Measurements from ENCODE around the gene OR2V1. TPM values are rescaled to one million over a fixed set of nuclear protein-coding genes. Genes with fewer than 3 reads are reported as not detected.

Gene OR2V1
- total and polyA plus RNA-seq, 2 of the 13 experiments (the other 11 are each of a cell fraction or from before 2014, with no cell fraction given), result not detected

- TF ChIP-seq, protein P1, sequence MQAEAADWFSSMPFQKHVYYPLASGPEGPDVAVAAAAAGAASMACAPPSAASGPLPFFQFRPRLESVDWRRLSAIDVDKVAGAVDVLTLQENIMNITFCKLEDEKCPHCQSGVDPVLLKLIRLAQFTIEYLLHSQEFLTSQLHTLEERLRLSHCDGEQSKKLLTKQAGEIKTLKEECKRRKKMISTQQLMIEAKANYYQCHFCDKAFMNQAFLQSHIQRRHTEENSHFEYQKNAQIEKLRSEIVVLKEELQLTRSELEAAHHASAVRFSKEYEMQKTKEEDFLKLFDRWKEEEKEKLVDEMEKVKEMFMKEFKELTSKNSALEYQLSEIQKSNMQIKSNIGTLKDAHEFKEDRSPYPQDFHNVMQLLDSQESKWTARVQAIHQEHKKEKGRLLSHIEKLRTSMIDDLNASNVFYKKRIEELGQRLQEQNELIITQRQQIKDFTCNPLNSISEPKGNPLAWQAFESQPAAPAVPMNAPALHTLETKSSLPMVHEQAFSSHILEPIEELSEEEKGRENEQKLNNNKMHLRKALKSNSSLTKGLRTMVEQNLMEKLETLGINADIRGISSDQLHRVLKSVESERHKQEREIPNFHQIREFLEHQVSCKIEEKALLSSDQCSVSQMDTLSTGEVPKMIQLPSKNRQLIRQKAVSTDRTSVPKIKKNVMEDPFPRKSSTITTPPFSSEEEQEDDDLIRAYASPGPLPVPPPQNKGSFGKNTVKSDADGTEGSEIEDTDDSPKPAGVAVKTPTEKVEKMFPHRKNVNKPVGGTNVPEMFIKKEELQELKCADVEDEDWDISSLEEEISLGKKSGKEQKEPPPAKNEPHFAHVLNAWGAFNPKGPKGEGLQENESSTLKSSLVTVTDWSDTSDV (CRISPR knock-in tag; IDR thresholded peaks at IDR 0.05), result no peak
- TF ChIP-seq MAFK (conservative IDR thresholded peaks at IDR 0.05 in 1 of 2, IDR thresholded peaks at IDR 0.05 in 1 of 2; ENCODE audit: low read length in 2 of 2) (peak; percentile 4 to 32; a peak in 1 of 4 replicates), NFE2 (CRISPR knock-in tag; IDR thresholded peaks at IDR 0.05) (peak; percentile 71; the same call in 1 of the 2 replicates), NFE2L2 (IDR thresholded peaks at IDR 0.05; ENCODE audit: low read length) (peak; percentile 70), RBAK (CRISPR knock-in tag; IDR thresholded peaks at IDR 0.05) (peak; percentile 90), ZNF530 (CRISPR knock-in tag; IDR thresholded peaks at IDR 0.05; ENCODE audit: low read depth) (no peak), FOSL2 (CRISPR knock-in tag; IDR thresholded peaks at IDR 0.05) (peak; percentile 69), NFE2L1 (CRISPR knock-in tag; IDR thresholded peaks at IDR 0.05; ENCODE audit: borderline replicate concordance) (no peak), MXD1 (CRISPR knock-in tag; IDR thresholded peaks at IDR 0.05) (no peak)
- TF ChIP-seq, protein P2, sequence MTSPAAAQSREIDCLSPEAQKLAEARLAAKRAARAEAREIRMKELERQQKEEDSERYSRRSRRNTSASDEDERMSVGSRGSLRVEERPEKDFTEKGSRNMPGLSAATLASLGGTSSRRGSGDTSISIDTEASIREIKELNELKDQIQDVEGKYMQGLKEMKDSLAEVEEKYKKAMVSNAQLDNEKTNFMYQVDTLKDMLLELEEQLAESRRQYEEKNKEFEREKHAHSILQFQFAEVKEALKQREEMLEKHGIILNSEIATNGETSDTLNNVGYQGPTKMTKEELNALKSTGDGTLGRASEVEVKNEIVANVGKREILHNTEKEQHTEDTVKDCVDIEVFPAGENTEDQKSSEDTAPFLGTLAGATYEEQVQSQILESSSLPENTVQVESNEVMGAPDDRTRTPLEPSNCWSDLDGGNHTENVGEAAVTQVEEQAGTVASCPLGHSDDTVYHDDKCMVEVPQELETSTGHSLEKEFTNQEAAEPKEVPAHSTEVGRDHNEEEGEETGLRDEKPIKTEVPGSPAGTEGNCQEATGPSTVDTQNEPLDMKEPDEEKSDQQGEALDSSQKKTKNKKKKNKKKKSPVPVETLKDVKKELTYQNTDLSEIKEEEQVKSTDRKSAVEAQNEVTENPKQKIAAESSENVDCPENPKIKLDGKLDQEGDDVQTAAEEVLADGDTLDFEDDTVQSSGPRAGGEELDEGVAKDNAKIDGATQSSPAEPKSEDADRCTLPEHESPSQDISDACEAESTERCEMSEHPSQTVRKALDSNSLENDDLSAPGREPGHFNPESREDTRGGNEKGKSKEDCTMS (CRISPR knock-in tag; conservative IDR thresholded peaks at IDR 0.05), result no peak
- TF ChIP-seq, protein P3, sequence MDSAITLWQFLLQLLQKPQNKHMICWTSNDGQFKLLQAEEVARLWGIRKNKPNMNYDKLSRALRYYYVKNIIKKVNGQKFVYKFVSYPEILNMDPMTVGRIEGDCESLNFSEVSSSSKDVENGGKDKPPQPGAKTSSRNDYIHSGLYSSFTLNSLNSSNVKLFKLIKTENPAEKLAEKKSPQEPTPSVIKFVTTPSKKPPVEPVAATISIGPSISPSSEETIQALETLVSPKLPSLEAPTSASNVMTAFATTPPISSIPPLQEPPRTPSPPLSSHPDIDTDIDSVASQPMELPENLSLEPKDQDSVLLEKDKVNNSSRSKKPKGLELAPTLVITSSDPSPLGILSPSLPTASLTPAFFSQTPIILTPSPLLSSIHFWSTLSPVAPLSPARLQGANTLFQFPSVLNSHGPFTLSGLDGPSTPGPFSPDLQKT (CRISPR knock-in tag; IDR thresholded peaks at IDR 0.05; ENCODE audit: borderline replicate concordance), result no peak
- in situ Hi-C loops (cut with HindIII; ENCODE audit: extremely low pct_ligation_motif_present, low pct_unique_long_range_greater_than_20kb) (no loop called here), intact Hi-C loops (cut with micrococcal nuclease; ENCODE audit: unreplicated experiment) (no loop called here)
- no peaks in the 10 kb centered on the region for H3K79me2 ChIP-seq (ENCODE audit: insufficient read depth, low read length)
- no peak overlapping the region for H3K4me2 ChIP-seq (ENCODE audit: low read depth, low read length)
- no TSS peak for BruUV-seq (replicated peaks)
- no peaks in the 10 kb centered on the region for H3K36me3 ChIP-seq (replicated peaks in 1 of 2; ENCODE audit: control insufficient read depth in 1 of 2, insufficient read depth in 2 of 2, low read length in 2 of 2)
- H4K20me1 ChIP-seq (ENCODE audit: insufficient read depth, low read length), result no peaks in the 10 kb centered on the region
- H2AFZ ChIP-seq (ENCODE audit: low read length), result no peak overlapping the region
- no peak overlapping the region for H3K4me3 ChIP-seq (replicated peaks in 1 of 3; ENCODE audit: insufficient read depth in 1 of 3, low read depth in 2 of 3, low read length in 3 of 3)
- ATAC-seq (no peak), DNase-seq (ENCODE audit: low spot score) (peak; percentile 12), FAIRE-seq (no peak)
- H3K4me1 ChIP-seq (ENCODE audit: insufficient read depth, low read length), result no peaks in the 10 kb centered on the region
- ChIA-PET CTCF (ENCODE audit: low intra/inter-chr PET ratio, low total read pairs) (no interaction called here), POLR2A (no interaction called here)
- WGBS (ENCODE audit: low lambda C conversion rate), result 20% methylated on average over 10 of the region's 10 CpGs
- H3K9ac ChIP-seq (ENCODE audit: insufficient read depth, low read depth, low read length), result no peak overlapping the region
- no peaks in the 10 kb centered on the region for H3K9me3 ChIP-seq (ENCODE audit: low read length)
- H3K27ac ChIP-seq (ENCODE audit: extremely low read length, insufficient read depth, low read length), result no peak overlapping the region
- peaks cover 3 to 48% of the 10 kb centered on the region in 2 experiments; a peak in 4 of 5 replicates for H3K27me3 ChIP-seq (ENCODE audit: control insufficient read depth in 1 of 2, insufficient read depth in 2 of 2, low read length in 2 of 2)
Observed at GRCh38 chr5:181133610-181134231, 2.8 kb upstream of the OR2V1 start.
